ENCODE measurements around the gene FLCN.
A peak's percentile ranks its signal among the peaks of the same experiment; 100 is the strongest.

FLCN gene

DNA sequence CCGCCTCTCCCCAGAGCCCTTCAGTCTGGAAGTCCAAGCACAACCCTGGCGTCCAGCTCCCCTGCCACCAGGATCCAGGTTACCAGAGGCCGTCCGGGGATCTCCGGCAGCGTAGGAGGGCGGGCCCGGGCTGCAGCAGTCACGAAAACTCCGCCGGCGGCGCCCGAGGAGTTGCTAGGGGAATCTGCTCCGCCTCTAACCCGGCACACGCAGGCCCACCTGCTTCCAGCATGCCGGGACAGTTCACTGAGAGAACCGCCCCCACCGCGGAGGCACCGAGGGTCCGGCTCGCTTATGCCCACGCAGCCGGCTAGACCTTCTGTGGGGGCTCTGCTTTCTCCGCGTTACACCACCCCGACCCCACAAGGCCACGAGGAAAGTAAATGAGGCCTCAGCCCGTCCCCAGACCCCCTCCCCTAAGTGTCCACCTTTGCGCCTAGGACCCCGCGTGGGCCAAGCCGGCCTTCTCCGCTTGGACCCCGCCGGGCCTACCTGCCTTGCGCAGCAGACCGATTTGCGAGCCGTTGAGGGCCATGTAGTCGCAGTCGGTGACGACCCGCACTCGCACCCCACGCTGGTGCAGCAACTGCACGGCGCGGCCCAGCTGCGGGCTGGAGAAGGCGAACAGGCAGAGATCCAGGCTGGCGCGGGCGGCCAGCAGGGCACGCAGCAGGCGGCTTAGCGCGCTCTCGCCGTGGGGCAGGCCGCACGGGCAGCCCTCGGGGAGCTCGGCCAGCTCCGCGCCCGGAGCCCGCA, 31.4 kb downstream of the FLCN start:
- H2AFZ ChIP-seq (ENCODE audit: low read length), result no peak overlapping the region
- peak overlapping the region; percentile 94 for H3K4me2 ChIP-seq (ENCODE audit: low read length)
- TF ChIP-seq, protein P1, sequence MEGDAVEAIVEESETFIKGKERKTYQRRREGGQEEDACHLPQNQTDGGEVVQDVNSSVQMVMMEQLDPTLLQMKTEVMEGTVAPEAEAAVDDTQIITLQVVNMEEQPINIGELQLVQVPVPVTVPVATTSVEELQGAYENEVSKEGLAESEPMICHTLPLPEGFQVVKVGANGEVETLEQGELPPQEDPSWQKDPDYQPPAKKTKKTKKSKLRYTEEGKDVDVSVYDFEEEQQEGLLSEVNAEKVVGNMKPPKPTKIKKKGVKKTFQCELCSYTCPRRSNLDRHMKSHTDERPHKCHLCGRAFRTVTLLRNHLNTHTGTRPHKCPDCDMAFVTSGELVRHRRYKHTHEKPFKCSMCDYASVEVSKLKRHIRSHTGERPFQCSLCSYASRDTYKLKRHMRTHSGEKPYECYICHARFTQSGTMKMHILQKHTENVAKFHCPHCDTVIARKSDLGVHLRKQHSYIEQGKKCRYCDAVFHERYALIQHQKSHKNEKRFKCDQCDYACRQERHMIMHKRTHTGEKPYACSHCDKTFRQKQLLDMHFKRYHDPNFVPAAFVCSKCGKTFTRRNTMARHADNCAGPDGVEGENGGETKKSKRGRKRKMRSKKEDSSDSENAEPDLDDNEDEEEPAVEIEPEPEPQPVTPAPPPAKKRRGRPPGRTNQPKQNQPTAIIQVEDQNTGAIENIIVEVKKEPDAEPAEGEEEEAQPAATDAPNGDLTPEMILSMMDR (IDR thresholded peaks at IDR 0.05; ENCODE audit: low read length), result no peak
- TF ChIP-seq EZH2 (IDR thresholded peaks at IDR 0.05; ENCODE audit: borderline replicate concordance, low read length), result no peak

DNA sequence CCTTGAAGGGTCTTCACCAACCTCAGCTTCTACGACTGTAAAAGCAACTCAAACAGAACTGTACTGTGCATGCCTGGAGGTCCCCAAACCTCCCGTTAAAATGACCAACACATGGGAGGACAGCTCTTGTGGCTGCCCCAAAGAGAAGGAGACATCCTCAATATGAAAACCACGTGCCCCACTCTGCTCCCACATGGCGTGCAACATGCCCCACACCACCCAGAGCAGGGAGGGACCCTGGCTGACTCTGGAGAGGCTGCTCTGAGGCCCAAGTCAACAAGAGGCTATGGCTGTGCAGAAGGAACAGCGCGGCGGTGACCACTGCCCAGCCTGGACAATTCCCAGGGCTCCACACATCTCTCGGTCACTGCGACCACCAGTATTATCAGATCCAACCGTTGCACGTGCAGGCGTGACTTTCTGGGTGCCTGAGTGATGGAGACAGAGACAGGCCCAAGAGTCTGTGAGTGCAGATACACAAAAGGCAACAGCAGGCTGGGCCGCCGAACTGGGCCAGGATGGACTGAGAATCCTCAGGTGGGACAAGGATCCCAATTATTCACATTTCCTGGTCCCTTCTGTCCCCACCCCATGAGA, 32.2 kb downstream of the FLCN start:
- TF ChIP-seq, protein P1 (IDR thresholded peaks at IDR 0.05; ENCODE audit: low read length), result no peak
- no peak for TF ChIP-seq EZH2 (IDR thresholded peaks at IDR 0.05; ENCODE audit: borderline replicate concordance, low read length)
- Histone ChIP-seq H3K4me2 (ENCODE audit: low read length) (peak overlapping the region; percentile 94), H3K4me1 (ENCODE audit: insufficient read depth, low read length, severe bottlenecking) (peaks cover 25% of the 10 kb centered on the region), H4K20me1 (ENCODE audit: insufficient read depth, low read length) (no peaks in the 10 kb centered on the region), H3K27me3 (ENCODE audit: insufficient read depth, low read length) (no peaks in the 10 kb centered on the region), H3F3A (ENCODE audit: insufficient read depth, low read length) (no peaks in the 10 kb centered on the region), H3K36me3 (ENCODE audit: insufficient read depth, low read length) (peaks cover 46% of the 10 kb centered on the region), H3K27ac (ENCODE audit: low read depth, low read length, poor library complexity, severe bottlenecking) (peak overlapping the region; percentile 66), H2AFZ (ENCODE audit: low read length) (no peak overlapping the region), H3K9me3 (ENCODE audit: low read length) (no peaks in the 10 kb centered on the region), H3K4me3 (ENCODE audit: low read depth, low read length, poor library complexity, severe bottlenecking) (peak overlapping the region; percentile 92), H3K79me2 (ENCODE audit: insufficient read depth, low read length) (peaks cover 21% of the 10 kb centered on the region), H3K9me2 (ENCODE audit: low read depth, low read length) (no peaks in the 10 kb centered on the region), H3K9ac (ENCODE audit: low read length) (peak overlapping the region; percentile 98)

More for the DNA sequence above, 31.4 kb downstream of the FLCN start:
- no peaks in the 10 kb centered on the region for H3F3A ChIP-seq (ENCODE audit: insufficient read depth, low read length)
- no peaks in the 10 kb centered on the region for H3K27me3 ChIP-seq (ENCODE audit: insufficient read depth, low read length)
- no peaks in the 10 kb centered on the region for H4K20me1 ChIP-seq (ENCODE audit: insufficient read depth, low read length)
- peaks cover 21% of the 10 kb centered on the region for H3K79me2 ChIP-seq (ENCODE audit: insufficient read depth, low read length)
- peak overlapping the region; percentile 92 for H3K4me3 ChIP-seq (ENCODE audit: low read depth, low read length, poor library complexity, severe bottlenecking)
- H3K36me3 ChIP-seq (ENCODE audit: insufficient read depth, low read length), result peaks cover 37% of the 10 kb centered on the region
- peaks cover 25% of the 10 kb centered on the region for H3K4me1 ChIP-seq (ENCODE audit: insufficient read depth, low read length, severe bottlenecking)
- H3K27ac ChIP-seq (ENCODE audit: low read depth, low read length, poor library complexity, severe bottlenecking), result peak overlapping the region; percentile 66
- no peaks in the 10 kb centered on the region for H3K9me2 ChIP-seq (ENCODE audit: low read depth, low read length)
- no peaks in the 10 kb centered on the region for H3K9me3 ChIP-seq (ENCODE audit: low read length)
- H3K9ac ChIP-seq (ENCODE audit: low read length), result peak overlapping the region; percentile 98

DNA sequence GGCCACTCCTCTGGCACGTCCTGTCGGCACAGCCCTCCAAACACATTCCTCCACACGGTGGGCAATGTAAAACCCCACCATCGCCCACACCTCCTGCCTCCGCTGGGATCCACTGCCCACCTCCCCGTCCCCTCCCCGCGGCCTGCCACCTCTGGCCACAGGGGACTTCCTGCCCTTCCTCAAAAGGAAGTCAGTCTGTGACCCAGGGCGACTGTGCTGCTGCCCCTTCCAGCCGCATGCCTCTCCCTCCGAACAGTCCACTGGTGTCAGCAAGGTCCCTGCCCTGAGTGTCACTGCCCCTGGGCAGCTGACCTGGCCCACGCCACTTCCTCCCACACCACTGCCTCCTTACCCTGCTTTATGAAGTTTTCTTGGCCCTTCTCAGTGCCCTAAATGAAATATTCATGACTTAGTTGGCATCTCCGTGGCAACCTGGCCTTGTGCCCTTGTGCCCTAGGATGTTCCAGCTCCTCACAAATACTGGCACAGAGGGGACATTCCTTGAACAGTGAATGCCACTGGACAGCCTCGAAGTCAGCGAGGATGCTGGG, 32.9 kb downstream of the FLCN start:
- peaks cover 47% of the 10 kb centered on the region for H3K36me3 ChIP-seq (ENCODE audit: insufficient read depth, low read length)
- H3K9me3 ChIP-seq (ENCODE audit: low read length), result no peaks in the 10 kb centered on the region
- peak overlapping the region; percentile 92 for H3K4me3 ChIP-seq (ENCODE audit: low read depth, low read length, poor library complexity, severe bottlenecking)
- H3K9ac ChIP-seq (ENCODE audit: low read length), result peak overlapping the region; percentile 98; the same call in 1 of the 2 replicates
- peaks cover 21% of the 10 kb centered on the region for H3K79me2 ChIP-seq (ENCODE audit: insufficient read depth, low read length)
- H3K4me2 ChIP-seq (ENCODE audit: low read length), result peak overlapping the region; percentile 94
- no peaks in the 10 kb centered on the region for H3F3A ChIP-seq (ENCODE audit: insufficient read depth, low read length)
- H4K20me1 ChIP-seq (ENCODE audit: insufficient read depth, low read length), result no peaks in the 10 kb centered on the region
- H2AFZ ChIP-seq (ENCODE audit: low read length), result no peak overlapping the region
- H3K27me3 ChIP-seq (ENCODE audit: insufficient read depth, low read length), result no peaks in the 10 kb centered on the region
- H3K4me1 ChIP-seq (ENCODE audit: insufficient read depth, low read length, severe bottlenecking), result peaks cover 25% of the 10 kb centered on the region
- no peaks in the 10 kb centered on the region for H3K9me2 ChIP-seq (ENCODE audit: low read depth, low read length)
- H3K27ac ChIP-seq (ENCODE audit: low read depth, low read length, poor library complexity, severe bottlenecking), result peak overlapping the region; percentile 16
- TF ChIP-seq EZH2 (IDR thresholded peaks at IDR 0.05; ENCODE audit: borderline replicate concordance, low read length), result no peak
- TF ChIP-seq, protein P1 (IDR thresholded peaks at IDR 0.05; ENCODE audit: low read length), result no peak

Measured in OCI-LY1 (cell line).